Neural cell (in vitro differentiated cells): Measurements from ENCODE around the gene SPRN.

Experiments
- EP300 ChIP-seq: fragments of 450-650 bp; conservative IDR thresholded peaks from 2 replicates; pipeline ENCODE4 v1.6.1; 2014; ENCODE audit warnings: antibody characterized with exemption, mild to moderate bottlenecking, moderate library complexity; ENCODE audit not compliant: poor library complexity, severe bottlenecking
- EZH2 ChIP-seq: fragments of 200-600, 300-800 bp; shearing (Covaris generic), sonication (generic); IDR thresholded peaks from 2 replicates; pipeline ENCODE4 v1.6.1; 2014; ENCODE audit warnings: antibody characterized with exemption, low read length, borderline replicate concordance, mild to moderate bottlenecking; ENCODE audit not compliant: insufficient read depth, poor library complexity, severe bottlenecking
- MXI1 ChIP-seq: fragments of 450-650 bp; conservative IDR thresholded peaks from 2 replicates; pipeline ENCODE4 v1.6.1; 2014; ENCODE audit warnings: antibody characterized with exemption, mild to moderate bottlenecking; ENCODE audit not compliant: poor library complexity, severe bottlenecking
- POLR2AphosphoS5 ChIP-seq: IDR thresholded peaks from 2 replicates; pipeline ENCODE4 v1.6.1; 2012
- RAD21 ChIP-seq: fragments of 450-650 bp; conservative IDR thresholded peaks from 2 replicates; pipeline ENCODE4 v1.6.1; 2014; ENCODE audit warnings: antibody characterized with exemption, mild to moderate bottlenecking, moderate library complexity
- REST ChIP-seq: IDR thresholded peaks from 2 replicates; pipeline ENCODE4 v1.6.1; 2012; ENCODE audit warnings: borderline replicate concordance
- SMC3 ChIP-seq: fragments of 450-650 bp; conservative IDR thresholded peaks from 2 replicates; pipeline ENCODE4 v1.6.1; 2014; ENCODE audit warnings: antibody characterized with exemption, mild to moderate bottlenecking, moderate library complexity; ENCODE audit not compliant: poor library complexity
- TAF1 ChIP-seq: IDR thresholded peaks from 2 replicates; pipeline ENCODE4 v1.6.1; 2012; ENCODE audit warnings: low read depth
- TF ChIP-seq, protein P1 (sequence below): fragments of 450-650 bp; IDR thresholded peaks from 2 replicates; pipeline ENCODE4 v1.5.1; 2014; ENCODE audit warnings: antibody characterized with exemption, mild to moderate bottlenecking, moderate library complexity; ENCODE audit not compliant: poor library complexity, severe bottlenecking

DNA sequence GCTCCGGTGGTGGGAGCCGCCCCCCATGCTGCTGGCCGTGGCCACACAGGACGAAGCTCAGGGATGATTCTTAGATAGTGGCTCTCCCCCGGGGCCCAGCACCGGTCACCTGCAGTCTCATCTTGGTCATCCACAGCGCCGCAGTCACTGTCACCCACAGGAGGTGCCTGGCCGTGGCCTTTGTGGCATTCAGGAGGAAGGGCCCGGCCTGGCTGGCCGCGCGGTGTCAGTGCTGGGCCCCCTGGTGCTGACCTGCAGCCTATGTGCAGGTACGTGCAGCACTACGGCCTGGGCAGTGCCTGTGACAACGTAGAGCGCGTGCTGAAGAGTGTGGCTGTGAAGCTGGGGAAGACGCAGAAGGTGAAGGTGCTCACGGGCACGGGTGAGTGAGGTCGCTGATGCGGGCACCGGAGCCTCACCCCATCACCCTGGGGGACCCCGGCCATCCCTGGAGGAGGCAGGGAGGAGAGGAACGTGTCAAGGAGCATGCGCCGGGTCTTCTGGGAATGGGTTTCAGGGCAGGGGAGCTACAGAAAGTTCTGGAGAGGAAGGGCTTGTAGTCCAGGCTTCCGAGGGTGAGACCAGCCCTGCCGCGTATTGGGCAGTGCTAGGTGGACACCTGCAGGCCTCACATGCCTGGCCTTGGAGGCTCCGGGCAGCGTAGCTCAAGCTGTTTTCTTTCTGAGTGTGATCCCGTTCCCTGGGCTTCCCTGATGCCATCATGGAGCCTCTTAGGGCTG, 5.0 kb downstream of the SPRN start:
- TF ChIP-seq EZH2: no peak
- TF ChIP-seq, protein P1, sequence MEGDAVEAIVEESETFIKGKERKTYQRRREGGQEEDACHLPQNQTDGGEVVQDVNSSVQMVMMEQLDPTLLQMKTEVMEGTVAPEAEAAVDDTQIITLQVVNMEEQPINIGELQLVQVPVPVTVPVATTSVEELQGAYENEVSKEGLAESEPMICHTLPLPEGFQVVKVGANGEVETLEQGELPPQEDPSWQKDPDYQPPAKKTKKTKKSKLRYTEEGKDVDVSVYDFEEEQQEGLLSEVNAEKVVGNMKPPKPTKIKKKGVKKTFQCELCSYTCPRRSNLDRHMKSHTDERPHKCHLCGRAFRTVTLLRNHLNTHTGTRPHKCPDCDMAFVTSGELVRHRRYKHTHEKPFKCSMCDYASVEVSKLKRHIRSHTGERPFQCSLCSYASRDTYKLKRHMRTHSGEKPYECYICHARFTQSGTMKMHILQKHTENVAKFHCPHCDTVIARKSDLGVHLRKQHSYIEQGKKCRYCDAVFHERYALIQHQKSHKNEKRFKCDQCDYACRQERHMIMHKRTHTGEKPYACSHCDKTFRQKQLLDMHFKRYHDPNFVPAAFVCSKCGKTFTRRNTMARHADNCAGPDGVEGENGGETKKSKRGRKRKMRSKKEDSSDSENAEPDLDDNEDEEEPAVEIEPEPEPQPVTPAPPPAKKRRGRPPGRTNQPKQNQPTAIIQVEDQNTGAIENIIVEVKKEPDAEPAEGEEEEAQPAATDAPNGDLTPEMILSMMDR: no peak
- TF ChIP-seq POLR2AphosphoS5: no peak
- TF ChIP-seq EP300: no peak
- no peak for TF ChIP-seq REST
- TF ChIP-seq TAF1: no peak
- TF ChIP-seq SMC3: no peak
- TF ChIP-seq RAD21: no peak
- TF ChIP-seq MXI1: no peak
